ENCODE results near the gene ARHGAP9. TPM values are rescaled to one million over a fixed set of nuclear protein-coding genes. Genes with fewer than 3 reads are reported as not detected.

ARHGAP9 gene
- total and polyA plus RNA-seq, 2 of the 8 experiments (the other 6 are each of a cell fraction or from before 2014, with no cell fraction given) = 3.2 to 6.0 TPM

- H2BK120ac ChIP-seq (replicated peaks; ENCODE audit: low read depth, low read length) = no peak overlapping the region
- no peak overlapping the region for H4K91ac ChIP-seq (replicated peaks; ENCODE audit: insufficient read length, low read length)
- H4K5ac ChIP-seq (ENCODE audit: insufficient read length, low read depth, low read length) = no peak overlapping the region
- H2BK15ac ChIP-seq (ENCODE audit: low read length) = no peak overlapping the region
- no peak overlapping the region for H3K4me3 ChIP-seq (ENCODE audit: extremely low read depth in 1 of 4, insufficient read depth in 2 of 4, low read depth in 3 of 4, low read length in 4 of 4)
- no peak overlapping the region for H2BK12ac ChIP-seq (ENCODE audit: low read depth, low read length)
- H4K20me1 ChIP-seq (replicated peaks in 1 of 2; ENCODE audit: control insufficient read depth in 1 of 2, insufficient read depth in 2 of 2, low read length in 2 of 2) = no peaks in the 10 kb centered on the region
- peaks cover 5 to 19% (median 17%) of the 10 kb centered on the region in 4 experiments for H3K36me3 ChIP-seq (ENCODE audit: control insufficient read depth in 2 of 4, insufficient read depth in 4 of 4, low read length in 3 of 4)
- H3K27ac ChIP-seq (ENCODE audit: low read depth, low read length) = no peak overlapping the region
- no peak overlapping the region for H3K9ac ChIP-seq (replicated peaks in 1 of 4; ENCODE audit: extremely low read depth in 1 of 4, low read depth in 3 of 4, low read length in 3 of 4)
- no peak overlapping the region for H2BK20ac ChIP-seq (ENCODE audit: low read length)
- CTCF ChIA-PET (ENCODE audit: partially characterized antibody) = interaction anchor here (0.7 to 25.1 kb wide), 5 partner anchors 10 to 260 kb away, joined by 3 to 441 read pairs (median 4); partner anchors contain the start of genes GLI1 and INHBE
- DNase-seq (ENCODE audit: low read depth in 1 of 2, low spot score in 2 of 2) = no peak
- H3K79me2 ChIP-seq (ENCODE audit: control insufficient read depth in 1 of 2, insufficient read depth in 2 of 2, low read length in 2 of 2) = peaks cover 14 to 25% of the 10 kb centered on the region in 2 experiments
- no peaks in the 10 kb centered on the region for H3K9me3 ChIP-seq (ENCODE audit: insufficient read depth in 2 of 2, low read depth in 1 of 2, low read length in 1 of 2)
- no peak overlapping the region for H2BK5ac ChIP-seq (ENCODE audit: low read depth, low read length)
- H3K14ac ChIP-seq (ENCODE audit: insufficient read length) = no peak overlapping the region
- no peak overlapping the region for H3K4ac ChIP-seq (replicated peaks; ENCODE audit: insufficient read length, low read depth, low read length)
- POLR2A ChIA-PET (ENCODE audit: partially characterized antibody) = no interaction called here
- H3K23ac ChIP-seq (ENCODE audit: insufficient read length) = no peak overlapping the region
- H3K56ac ChIP-seq (replicated peaks; ENCODE audit: insufficient read length, low read depth, low read length) = no peak overlapping the region
- H3K23me2 ChIP-seq (ENCODE audit: low read depth, low read length) = peaks cover 5% of the 10 kb centered on the region; the same call in 1 of the 2 replicates
- no peak overlapping the region for H4K8ac ChIP-seq (ENCODE audit: extremely low read depth, insufficient read depth, low read length)
- no peak for FAIRE-seq
- H2AK5ac ChIP-seq (ENCODE audit: low read depth, low read length) = no peak overlapping the region
- H3K4me2 ChIP-seq (ENCODE audit: insufficient read depth in 1 of 2, low read depth in 2 of 2, low read length in 2 of 2) = no peak overlapping the region
- no peak overlapping the region for H2AFZ ChIP-seq (ENCODE audit: low read length)
- peaks cover 8% of the 10 kb centered on the region; the same call in 1 of the 2 replicates for H3K79me1 ChIP-seq (ENCODE audit: low read depth, low read length)
- H3K4me1 ChIP-seq (replicated peaks in 1 of 4; ENCODE audit: control insufficient read depth in 3 of 4, insufficient read depth in 4 of 4, low read length in 3 of 4) = peaks cover 0 to 7% (median 2%) of the 10 kb centered on the region in 4 experiments; a peak in 6 of 7 replicates
- no peaks in the 10 kb centered on the region for H3K27me3 ChIP-seq (replicated peaks in 1 of 4; ENCODE audit: control insufficient read depth in 3 of 4, extremely low read depth in 1 of 4, insufficient read depth in 3 of 4, low read length in 3 of 4)
- no peak overlapping the region for H3K18ac ChIP-seq (ENCODE audit: extremely low read depth, low read length)
- TF ChIP-seq RNF2 (IDR thresholded peaks at IDR 0.05; ENCODE audit: borderline replicate concordance, low read depth, low read length, missing control alignments, poor library complexity, severe bottlenecking) = no peak
- no peak for TF ChIP-seq ASH2L (IDR thresholded peaks at IDR 0.05; ENCODE audit: low read length)
- no peak for TF ChIP-seq RFX5 (IDR thresholded peaks at IDR 0.05; ENCODE audit: borderline replicate concordance, low read depth, low read length)
- TF ChIP-seq POLR2AphosphoS5 (IDR thresholded peaks at IDR 0.05; ENCODE audit: low read depth, low read length) = no peak
These were observed 6.0 kb upstream of the ARHGAP9 start for GRCh38 chr12:57485695-57486094.

All from H1 (cell line).